Measurements from ENCODE around the gene TEAD2. TPM values are rescaled to one million over a fixed set of nuclear protein-coding genes. Genes with fewer than 3 reads are reported as not detected.
A peak's percentile ranks its signal among the peaks of the same experiment; 100 is the strongest.
"Not testable (repeated sequence)": the region's sequence is repeated elsewhere in the genome, so short reads cannot be mapped to it uniquely, and the experiment has no call there.

The TEAD2 gene
- total RNA-seq, 1 donor from 2014 or later, result 5.3 TPM

GRCh38 chr19:49301866-49302252, 60.4 kb downstream of the TEAD2 start:
- intact Hi-C loops (cut with micrococcal nuclease), result loop anchor here (1.0 to 2.0 kb wide), 6 partner anchors 24 to 141 kb away; partner anchors contain the start of genes CD37, DKKL1 and TEAD2
- no peaks in the 10 kb centered on the region for H3K27me3 Mint-ChIP-seq
- peaks cover 20% of the 10 kb centered on the region for H3K36me3 Mint-ChIP-seq (ENCODE audit: low read depth)
- DNase-seq (no peak), ATAC-seq (ENCODE audit: low read depth) (no peak)
- H3K9me3 Mint-ChIP-seq, result peaks cover 3% of the 10 kb centered on the region
- H3K4me3 Mint-ChIP-seq, result peak overlapping the region; percentile 15
- H3K27ac Mint-ChIP-seq, result no peak overlapping the region
- peaks cover 25% of the 10 kb centered on the region for H3K4me1 Mint-ChIP-seq
- ChIA-PET POLR2A (interaction anchor here (1.0 to 3.4 kb wide), 9 partner anchors 26 to 108 kb away, joined by 3 to 36 read pairs (median 4); partner anchors contain the start of gene CD37), CTCF (interaction anchor here (0.5 to 3.5 kb wide), 24 partner anchors 8 to 204 kb away, joined by 3 to 24 read pairs (median 5); partner anchors contain the start of gene CD37)
- TF ChIP-seq CTCF (IDR thresholded peaks at IDR 0.05), result no peak

GRCh38 chr19:49301165-49301865, 60.9 kb downstream of the TEAD2 start:
- H3K27me3 Mint-ChIP-seq, result no peaks in the 10 kb centered on the region
- CTCF ChIA-PET, result interaction anchor here (0.5 to 3.5 kb wide), 30 partner anchors 9 to 204 kb away, joined by 3 to 24 read pairs (median 5); partner anchors contain the start of gene CD37
- ATAC-seq (ENCODE audit: low read depth), result peak; percentile 99
- intact Hi-C loops (cut with micrococcal nuclease), result loop anchor here (1.0 to 2.0 kb wide), 6 partner anchors 25 to 142 kb away; partner anchors contain the start of genes CD37, DKKL1 and TEAD2
- DNase-seq, result peak; percentile 81
- peaks cover 20% of the 10 kb centered on the region for H3K36me3 Mint-ChIP-seq (ENCODE audit: low read depth)
- peaks cover 21% of the 10 kb centered on the region for H3K4me1 Mint-ChIP-seq
- H3K9me3 Mint-ChIP-seq, result peaks cover 3% of the 10 kb centered on the region
- POLR2A ChIA-PET, result interaction anchor here (0.6 to 3.4 kb wide), 14 partner anchors 11 to 141 kb away, joined by 3 to 36 read pairs (median 4); partner anchors contain the start of gene CD37
- no peak for TF ChIP-seq CTCF (IDR thresholded peaks at IDR 0.05)
- peak overlapping the region; percentile 7 for H3K27ac Mint-ChIP-seq
- peak overlapping the region; percentile 64 for H3K4me3 Mint-ChIP-seq

GRCh38 chr19:49298653-49299052, 63.6 kb downstream of the TEAD2 start:
- POLR2A ChIA-PET, result interaction anchor here (0.6 kb wide), 1 partner anchor 41 kb away, joined by 8 read pairs; no protein-coding TSS in a partner anchor
- DNase-seq; H3K27ac Mint-ChIP-seq; intact Hi-C loops (cut with micrococcal nuclease); H3K4me3 Mint-ChIP-seq; H3K9me3 Mint-ChIP-seq; CTCF ChIA-PET; ATAC-seq (ENCODE audit: low read depth); H3K27me3 Mint-ChIP-seq: not testable (repeated sequence)
- peaks cover 21% of the 10 kb centered on the region for H3K4me1 Mint-ChIP-seq
- H3K36me3 Mint-ChIP-seq (ENCODE audit: low read depth), result peaks cover 20% of the 10 kb centered on the region

- H3K9me3 Mint-ChIP-seq, result no peaks in the 10 kb centered on the region
- CTCF ChIA-PET, result no interaction called here
- H3K27me3 Mint-ChIP-seq, result no peaks in the 10 kb centered on the region
- POLR2A ChIA-PET, result interaction anchor here (0.8 kb wide), 1 partner anchor 43 kb away, joined by 3 read pairs; no protein-coding TSS in a partner anchor
- H3K27ac Mint-ChIP-seq, result no peak overlapping the region
- no peak overlapping the region for H3K4me3 Mint-ChIP-seq
- ATAC-seq (ENCODE audit: low read depth) (no peak), DNase-seq (no peak)
- peaks cover 19% of the 10 kb centered on the region for H3K4me1 Mint-ChIP-seq
- intact Hi-C loops (cut with micrococcal nuclease), result no loop called here
- TF ChIP-seq CTCF (IDR thresholded peaks at IDR 0.05), result no peak
- peaks cover 13% of the 10 kb centered on the region for H3K36me3 Mint-ChIP-seq (ENCODE audit: low read depth)
These were observed 64.8 kb downstream of the TEAD2 start for GRCh38 chr19:49297403-49297802.

GRCh38 chr19:49295208-49295880, 66.9 kb downstream of the TEAD2 start:
- ChIA-PET POLR2A (interaction anchor here (0.7 kb wide), 1 partner anchor 156 kb away, joined by 3 read pairs; the partner anchor contains the start of gene PIH1D1), CTCF (interaction anchor here (0.6 kb wide), 1 partner anchor 48 kb away, joined by 3 read pairs; no protein-coding TSS in a partner anchor)
- Mint-ChIP-seq H3K4me3 (no peak overlapping the region), H3K27me3 (no peaks in the 10 kb centered on the region), H3K9me3 (no peaks in the 10 kb centered on the region), H3K27ac (no peak overlapping the region), H3K36me3 (ENCODE audit: low read depth) (peaks cover 12% of the 10 kb centered on the region), H3K4me1 (peaks cover 1% of the 10 kb centered on the region)
- intact Hi-C loops (cut with micrococcal nuclease), result no loop called here
- no peak for DNase-seq
- no peak for TF ChIP-seq CTCF (IDR thresholded peaks at IDR 0.05)
- ATAC-seq (ENCODE audit: low read depth), result no peak

All from activated B cell treated with CpG ODN at 0.5 μM for 24 hours (primary cell).